Heart right ventricle (tissue), 16 donors: Measurements from ENCODE around the gene CHAF1B. TPM values are rescaled to one million over a fixed set of nuclear protein-coding genes. Genes with fewer than 3 reads are reported as not detected.

Experiments used
- ATAC-seq, 8 donors: fragments of 200-7000 bp; cut with Tn5 transposase; one replicate each; pipeline ENCODE4 v1.9.1; 2020; ENCODE audit warnings: mild to moderate bottlenecking in 8 of 8, moderate library complexity in 8 of 8, moderate number of reproducible peaks in 1 of 8
- DNase-seq, 2 donors: peaks; one replicate each; pipeline ENCODE4 v3.0.0-alpha.2; 2020
- H3K27ac ChIP-seq, 10 donors: fragments of 200-600 bp; sonication (generic) in 2 of 10; one replicate each; pipeline versions ENCODE4 v1.5.0 to v1.8.0; 2020 to 2022; ENCODE audit warnings: mild to moderate bottlenecking in 3 of 10
- H3K27me3 ChIP-seq, 7 donors: fragments of 200-600 bp; one replicate each; pipeline ENCODE4 v1.8.0; 2021 to 2022; ENCODE audit warnings: mild to moderate bottlenecking in 2 of 7
- H3K36me3 ChIP-seq, 9 donors: fragments of 200-600 bp; sonication (generic) in 1 of 9; one replicate each; pipeline versions ENCODE4 v1.5.0 to v1.8.0; 2020 to 2022; ENCODE audit warnings: mild to moderate bottlenecking in 2 of 9
- H3K4me1 ChIP-seq, 9 donors: fragments of 200-600 bp; sonication (generic) in 1 of 9; one replicate each; pipeline versions ENCODE4 v1.5.0 to v1.8.0; 2020 to 2022; ENCODE audit warnings: mild to moderate bottlenecking in 4 of 9
- H3K4me3 ChIP-seq, 10 donors: fragments of 200-600 bp; sonication (generic) in 2 of 10; one replicate each; pipeline versions ENCODE4 v1.5.0 to v1.8.0; 2020 to 2022; ENCODE audit warnings: mild to moderate bottlenecking in 7 of 10, moderate library complexity in 2 of 10
- H3K9me3 ChIP-seq, 11 donors: fragments of 200-600 bp in 10 of 11; sonication (generic) in 2 of 11; one replicate each; pipeline versions ENCODE4 v1.5.0 to v1.8.0; 2013 to 2022; ENCODE audit warnings: mild to moderate bottlenecking in 2 of 11, control low read depth in 1 of 11, moderate library complexity in 1 of 11
- CTCF ChIP-seq, 9 donors: fragments of 200-600 bp; sonication (generic) in 2 of 9; IDR thresholded peaks; one replicate each; pipeline versions ENCODE4 v1.5.0 to v1.8.0; 2021 to 2022; ENCODE audit warnings: antibody characterized with exemption in 9 of 9, mild to moderate bottlenecking in 5 of 9, moderate library complexity in 1 of 9
- WGBS, 2 donors: extraction: QIAGEN DNeasy Blood & Tissue Kit; methylation state at CpG; one replicate each; pipeline ENCODE4 v1.1.7; 2013; ENCODE audit warnings: inconsistent platforms in 1 of 2; 5-methylcytosine and 5-hydroxymethylcytosine counted together
- intact Hi-C, 10 donors: fragments of 100-400 bp; cut with DNase I; formaldehyde crosslinking; loops; one replicate each; pipeline versions ENCODE4 v1.11.1 to v1.14.2; 2022
- polyA plus RNA-seq, 2 donors: library from polyadenylated mRNA; stranded (reverse); fragments of 200-250 nt; gene quantifications; one replicate each; pipeline ENCODE4 v1.2.3, GENCODE V29; 2013
- total RNA-seq, 10 donors: library from RNA; stranded (reverse); fragmentation: NEBNext Ultra II Directional in 3 of 10; extraction: Animal tissue kit (Norgen Biotek cat#: 25700) in 3 of 10; gene quantifications; one replicate each; pipeline versions ENCODE4 v1.2.1 to v1.2.4, GENCODE V29; 2021 to 2023
- donor health status: Arrhythmogenic right ventricular cardiomyopathy.
- donor health status: ischemic (EF 13 %, LVEDD 7.1; RV severe dilation, severe dysfunction).
- donor health status: healthy with polysubstance abuse.
- donor health status: DM: no; HTN: yes; CAD: no.
- donor health status: DM: no; HTN: no; CAD: no.
- donor health status: ischemic (EF 25% LVEDD 6.9; RV normal size, moderate dysfunction).
- donor health status: ischemic (EF 25% LVEDD 5.7; RV mildly dilated, moderate dysfunction).
- donor health status: healthy.
- donor health status: DM: yes; HTN: yes; CAD: no.
- donor health status: Ischemic cardiomyopathy.
- donor health status: ischemic (EF 35%, LVEDD 5.7; RV mildly dilated, moderate dysfunction).
- donor health status: nonischemic (EF 11% LVEDD 7.7; RV severe dilation, severe dysfunction).
- donor health status: DM: yes; HTN: yes; CAD: no.
- donor health status: PGD.
- donor health status: ischemic (EF 29% LVEDD 5.4; RV normal size, mild dysfunction).
- donor health status: nonischemic (EF 23%, LVEDD 6.1; RV moderate dilation, normal function).

CHAF1B gene
- total and polyA plus RNA-seq, 12 donors = 0.24 to 1.3 (median 0.48) TPM

GRCh38 chr21:36369064-36369685, 16.0 kb upstream of the CHAF1B start:
- WGBS, 2 donors = 93 to 94% methylated on average over 7 of the region's 7 CpGs
- intact Hi-C loops = no loop called here
- no peak for TF ChIP-seq CTCF (IDR thresholded peaks at IDR 0.05)

GRCh38 chr21:36375994-36376393, 9.2 kb upstream of the CHAF1B start:
- H3K27ac ChIP-seq = no peak overlapping the region
- H3K4me3 ChIP-seq = no peak overlapping the region
- no peaks in the 10 kb centered on the region for H3K27me3 ChIP-seq
- TF ChIP-seq CTCF (IDR thresholded peaks at IDR 0.05) = no peak
- no peaks in the 10 kb centered on the region for H3K9me3 ChIP-seq
- intact Hi-C loops = no loop called here
- peaks cover 0 to 81% (median 54%) of the 10 kb centered on the region in 9 donors for H3K36me3 ChIP-seq
- DNase-seq (no peak), ATAC-seq (no peak)
- H3K4me1 ChIP-seq = peaks cover 0 to 5% (median 0%) of the 10 kb centered on the region in 9 donors

More at GRCh38 chr21:36369064-36369685, 16.0 kb upstream of the CHAF1B start:
- DNase-seq = no peak
- no peak overlapping the region for H3K4me3 ChIP-seq
- peaks cover 0 to 100% (median 79%) of the 10 kb centered on the region in 9 donors for H3K36me3 ChIP-seq
- no peak for ATAC-seq
- H3K27me3 ChIP-seq = no peaks in the 10 kb centered on the region
- H3K27ac ChIP-seq = no peak overlapping the region
- H3K9me3 ChIP-seq = no peaks in the 10 kb centered on the region
- no peaks in the 10 kb centered on the region for H3K4me1 ChIP-seq

GRCh38 chr21:36377391-36377842, 7.8 kb upstream of the CHAF1B start:
- Histone ChIP-seq H3K27ac (no peak overlapping the region), H3K4me1 (peaks cover 0 to 5% (median 0%) of the 10 kb centered on the region in 9 donors), H3K27me3 (no peaks in the 10 kb centered on the region), H3K36me3 (peaks cover 0 to 66% (median 43%) of the 10 kb centered on the region in 9 donors), H3K4me3 (no peak overlapping the region), H3K9me3 (no peaks in the 10 kb centered on the region)
- no peak for TF ChIP-seq CTCF (IDR thresholded peaks at IDR 0.05)
- intact Hi-C loops = no loop called here
- 87 to 92% methylated on average over 7 of the region's 7 CpGs for WGBS, 2 donors
- ATAC-seq = no peak
- DNase-seq = no peak

- peak in 4 of 8 donors; percentile 11 to 32 (median 18) for ATAC-seq
- Histone ChIP-seq H3K27ac (peak overlapping the region in 1 of 10 donors; percentile 40), H3K36me3 (peaks cover 0 to 48% (median 26%) of the 10 kb centered on the region in 9 donors), H3K9me3 (no peaks in the 10 kb centered on the region), H3K27me3 (no peaks in the 10 kb centered on the region), H3K4me3 (no peak overlapping the region), H3K4me1 (peaks cover 0 to 5% (median 0%) of the 10 kb centered on the region in 9 donors)
- DNase-seq = no peak
- no peak for TF ChIP-seq CTCF (IDR thresholded peaks at IDR 0.05)
- intact Hi-C loops = no loop called here
- 81 to 88% methylated on average over 6 of the region's 6 CpGs for WGBS, 2 donors
Observed at GRCh38 chr21:36379251-36379650, 5.9 kb upstream of the CHAF1B start.
